Activated naive CD4-positive, alpha-beta T cell treated with anti-CD3 and anti-CD28 coated beads for 36 hours (primary cell): ENCODE results near the gene NTM. TPM values are rescaled to one million over a fixed set of nuclear protein-coding genes. Genes with fewer than 3 reads are reported as not detected.

ENCODE experiments used
- CTCF ChIA-PET: fragments of 350-600 bp; sonication (Branson Sonifier 250); formaldehyde crosslinking; loops from one replicate; lab custom pipeline; 2021; ENCODE audit warnings: antibody characterized with exemption; lab: Charles Lee
- DNase-seq: peaks from one replicate; pipeline ENCODE4 v3.0.0-alpha.2; 2020
- H3K27ac Mint-ChIP-seq: one replicate; pipeline ENCODE4 v1.8.0; 2021; ENCODE audit warnings: mild to moderate bottlenecking, mixed read lengths
- H3K27me3 Mint-ChIP-seq: one replicate; pipeline ENCODE4 v1.8.0; 2021; ENCODE audit warnings: low read depth, mixed read lengths
- H3K36me3 Mint-ChIP-seq: one replicate; pipeline ENCODE4 v1.8.0; 2021; ENCODE audit warnings: low read depth, mixed read lengths
- H3K4me1 Mint-ChIP-seq: one replicate; pipeline ENCODE4 v1.8.0; 2021; ENCODE audit warnings: low read depth, mixed read lengths
- H3K4me3 Mint-ChIP-seq: one replicate; pipeline ENCODE4 v1.8.0; 2021; ENCODE audit warnings: mild to moderate bottlenecking, moderate library complexity, mixed read lengths
- H3K9me3 Mint-ChIP-seq: one replicate; pipeline ENCODE4 v1.8.0; 2021; ENCODE audit warnings: mixed read lengths
- intact Hi-C: fragments of 100-400 bp; cut with micrococcal nuclease; formaldehyde crosslinking; loops from one replicate; pipeline ENCODE4 v1.15.1; 2023
- total RNA-seq, 2 experiments: library from RNA; stranded (reverse); gene quantifications; one replicate each; pipeline ENCODE4 v1.2.3, GENCODE V29; 2021

Gene NTM
- total RNA-seq, 2 experiments from 2014 or later: not detected

GRCh38 chr11:131351848-131352247, 18.6 kb upstream of the NTM start:
- H3K4me3 Mint-ChIP-seq: no peak overlapping the region
- CTCF ChIA-PET: no interaction called here

GRCh38 chr11:131353766-131354165, 16.6 kb upstream of the NTM start:
- H3K27me3 Mint-ChIP-seq: no peaks in the 10 kb centered on the region
- no peak overlapping the region for H3K4me3 Mint-ChIP-seq
- no peaks in the 10 kb centered on the region for H3K4me1 Mint-ChIP-seq
- no peaks in the 10 kb centered on the region for H3K36me3 Mint-ChIP-seq
- peaks cover 6% of the 10 kb centered on the region for H3K9me3 Mint-ChIP-seq
- CTCF ChIA-PET: no interaction called here
- intact Hi-C loops: no loop called here
- no peak overlapping the region for H3K27ac Mint-ChIP-seq
- DNase-seq: no peak

More at GRCh38 chr11:131351848-131352247, 18.6 kb upstream of the NTM start:
- no peak overlapping the region for H3K27ac Mint-ChIP-seq
- no peaks in the 10 kb centered on the region for H3K36me3 Mint-ChIP-seq
- no peaks in the 10 kb centered on the region for H3K4me1 Mint-ChIP-seq
- H3K9me3 Mint-ChIP-seq: peaks cover 6% of the 10 kb centered on the region
- intact Hi-C loops: no loop called here
- H3K27me3 Mint-ChIP-seq: no peaks in the 10 kb centered on the region
- DNase-seq: no peak

- intact Hi-C loops: no loop called here
- H3K4me1 Mint-ChIP-seq: no peaks in the 10 kb centered on the region
- no peak overlapping the region for H3K4me3 Mint-ChIP-seq
- peaks cover 6% of the 10 kb centered on the region for H3K9me3 Mint-ChIP-seq
- DNase-seq: no peak
- H3K27me3 Mint-ChIP-seq: no peaks in the 10 kb centered on the region
- CTCF ChIA-PET: no interaction called here
- H3K27ac Mint-ChIP-seq: no peak overlapping the region
- no peaks in the 10 kb centered on the region for H3K36me3 Mint-ChIP-seq
These were observed 16.1 kb upstream of the NTM start for GRCh38 chr11:131354251-131354701.

GRCh38 chr11:131356206-131356605, 14.2 kb upstream of the NTM start:
- CTCF ChIA-PET: no interaction called here
- no peaks in the 10 kb centered on the region for H3K4me1 Mint-ChIP-seq
- peaks cover 3% of the 10 kb centered on the region for H3K9me3 Mint-ChIP-seq
- peaks cover 3% of the 10 kb centered on the region for H3K27me3 Mint-ChIP-seq
- intact Hi-C loops: no loop called here
- no peak for DNase-seq
- H3K27ac Mint-ChIP-seq: no peak overlapping the region
- H3K36me3 Mint-ChIP-seq: no peaks in the 10 kb centered on the region
- H3K4me3 Mint-ChIP-seq: no peak overlapping the region

- Mint-ChIP-seq H3K9me3 (no peaks in the 10 kb centered on the region), H3K27ac (no peak overlapping the region), H3K4me3 (no peak overlapping the region), H3K36me3 (no peaks in the 10 kb centered on the region), H3K27me3 (peaks cover 5% of the 10 kb centered on the region), H3K4me1 (no peaks in the 10 kb centered on the region)
- DNase-seq: no peak
- intact Hi-C loops: no loop called here
- CTCF ChIA-PET: interaction anchor here (0.7 kb wide), 1 partner anchor 161 kb away, joined by 3 read pairs; no protein-coding TSS in a partner anchor
These were observed 5.0 kb upstream of the NTM start for GRCh38 chr11:131365329-131365930.

- Mint-ChIP-seq H3K4me1 (no peaks in the 10 kb centered on the region), H3K4me3 (no peak overlapping the region), H3K27ac (no peak overlapping the region), H3K9me3 (no peaks in the 10 kb centered on the region), H3K36me3 (no peaks in the 10 kb centered on the region), H3K27me3 (peaks cover 4% of the 10 kb centered on the region)
- CTCF ChIA-PET: no interaction called here
- intact Hi-C loops: no loop called here
- DNase-seq: no peak
These were observed 731 bp downstream of the NTM start for GRCh38 chr11:131370901-131371790.

GRCh38 chr11:131371791-131372104, 1.3 kb downstream of the NTM start:
- Mint-ChIP-seq H3K27ac (no peak overlapping the region), H3K36me3 (no peaks in the 10 kb centered on the region), H3K4me1 (no peaks in the 10 kb centered on the region), H3K27me3 (peaks cover 4% of the 10 kb centered on the region), H3K9me3 (no peaks in the 10 kb centered on the region), H3K4me3 (no peak overlapping the region)
- CTCF ChIA-PET: no interaction called here
- intact Hi-C loops: no loop called here
- no peak for DNase-seq

GRCh38 chr11:131372234-131372962, 2.0 kb downstream of the NTM start:
- Mint-ChIP-seq H3K27ac (no peak overlapping the region), H3K27me3 (peaks cover 4% of the 10 kb centered on the region), H3K9me3 (no peaks in the 10 kb centered on the region), H3K36me3 (no peaks in the 10 kb centered on the region), H3K4me1 (no peaks in the 10 kb centered on the region), H3K4me3 (no peak overlapping the region)
- DNase-seq: no peak
- CTCF ChIA-PET: no interaction called here
- intact Hi-C loops: no loop called here

GRCh38 chr11:131373095-131373725, 2.8 kb downstream of the NTM start:
- Mint-ChIP-seq H3K9me3 (no peaks in the 10 kb centered on the region), H3K36me3 (no peaks in the 10 kb centered on the region), H3K27ac (no peak overlapping the region), H3K4me3 (no peak overlapping the region), H3K27me3 (peaks cover 4% of the 10 kb centered on the region), H3K4me1 (no peaks in the 10 kb centered on the region)
- CTCF ChIA-PET: no interaction called here
- intact Hi-C loops: no loop called here
- no peak for DNase-seq

GRCh38 chr11:131373756-131374155, 3.3 kb downstream of the NTM start:
- no peak for DNase-seq
- Mint-ChIP-seq H3K4me3 (no peak overlapping the region), H3K27me3 (peaks cover 4% of the 10 kb centered on the region), H3K4me1 (no peaks in the 10 kb centered on the region), H3K27ac (no peak overlapping the region), H3K36me3 (no peaks in the 10 kb centered on the region), H3K9me3 (no peaks in the 10 kb centered on the region)
- intact Hi-C loops: no loop called here
- CTCF ChIA-PET: no interaction called here

GRCh38 chr11:131375421-131375820, 5.0 kb downstream of the NTM start:
- Mint-ChIP-seq H3K36me3 (no peaks in the 10 kb centered on the region), H3K27me3 (peaks cover 4% of the 10 kb centered on the region), H3K4me3 (no peak overlapping the region), H3K27ac (no peak overlapping the region), H3K9me3 (no peaks in the 10 kb centered on the region), H3K4me1 (no peaks in the 10 kb centered on the region)
- CTCF ChIA-PET: no interaction called here
- intact Hi-C loops: no loop called here
- DNase-seq: no peak

GRCh38 chr11:131375915-131376314, 5.5 kb downstream of the NTM start:
- no peak for DNase-seq
- Mint-ChIP-seq H3K27me3 (peaks cover 6% of the 10 kb centered on the region), H3K36me3 (no peaks in the 10 kb centered on the region), H3K4me3 (no peak overlapping the region), H3K4me1 (no peaks in the 10 kb centered on the region), H3K27ac (no peak overlapping the region), H3K9me3 (peaks cover 1% of the 10 kb centered on the region)
- intact Hi-C loops: no loop called here
- CTCF ChIA-PET: interaction anchor here (0.6 kb wide), 1 partner anchor 317 kb away, joined by 6 read pairs; no protein-coding TSS in a partner anchor
